Neural cell (in vitro differentiated cells): ENCODE results near the gene ACAP3. TPM values are rescaled to one million over a fixed set of nuclear protein-coding genes. Genes with fewer than 3 reads are reported as not detected.

Experiments
- H2AFZ ChIP-seq: fragments of 200-600, 300-800 bp; sonication (generic), shearing (Covaris generic); 2 replicates; pipeline ENCODE4 v1.6.0; 2014; ENCODE audit warnings: low read depth, mild to moderate bottlenecking, antibody characterized with exemption, low read length, moderate library complexity
- H3F3A ChIP-seq: fragments of 200-600 bp; shearing (Covaris generic); 2 replicates; pipeline ENCODE4 v1.6.1; 2016; ENCODE audit warnings: mild to moderate bottlenecking, moderate library complexity, mixed read lengths, antibody characterized with exemption, low read length; ENCODE audit not compliant: insufficient read depth, poor library complexity, severe bottlenecking
- H3K27ac ChIP-seq: fragments of 200-600, 300-800 bp; sonication (generic), shearing (Covaris generic); 2 replicates; pipeline ENCODE4 v1.5.1; 2014; ENCODE audit warnings: mild to moderate bottlenecking, low read length, moderate library complexity
- H3K27me3 ChIP-seq: fragments of 300-800, 200-600 bp; sonication (generic), shearing (Covaris generic); 2 replicates; pipeline ENCODE4 v1.6.0; 2014; ENCODE audit warnings: mild to moderate bottlenecking, low read depth, low read length, moderate library complexity; ENCODE audit not compliant: insufficient read depth
- H3K36me3 ChIP-seq: fragments of 300-800, 200-600 bp; sonication (generic), shearing (Covaris generic); 2 replicates; pipeline ENCODE4 v1.5.1; 2014; ENCODE audit warnings: mild to moderate bottlenecking, antibody characterized with exemption, low read length, moderate library complexity; ENCODE audit not compliant: insufficient read depth
- H3K4me2 ChIP-seq: fragments of 300-800, 200-600 bp; sonication (generic), shearing (Covaris generic); 2 replicates; pipeline ENCODE4 v1.6.0; 2014; ENCODE audit warnings: mild to moderate bottlenecking, low read length
- H3K4me3 ChIP-seq: fragments of 300-800, 200-600 bp; sonication (generic), shearing (Covaris generic); 2 replicates; pipeline ENCODE4 v1.5.1; 2014; ENCODE audit warnings: mild to moderate bottlenecking, low read length, moderate library complexity
- H3K79me2 ChIP-seq: fragments of 200-600 bp; shearing (Covaris generic); replicated peaks from 2 replicates; pipeline ENCODE4 v1.6.0; 2014; ENCODE audit warnings: mild to moderate bottlenecking, low read length, moderate library complexity; ENCODE audit not compliant: insufficient read depth
- H3K9ac ChIP-seq: fragments of 300-800, 200-600 bp; sonication (generic), shearing (Covaris generic); 2 replicates; pipeline ENCODE4 v1.6.1; 2016; ENCODE audit warnings: mild to moderate bottlenecking, low read length, mixed read lengths
- H3K9me2 ChIP-seq: fragments of 200-600 bp; shearing (Covaris generic); 2 replicates; pipeline ENCODE4 v1.6.1; 2016; ENCODE audit warnings: mild to moderate bottlenecking, low read length, mixed read lengths; ENCODE audit not compliant: insufficient read depth
- H3K9me3 ChIP-seq: fragments of 200-600, 300-800 bp; sonication (generic), shearing (Covaris generic); 2 replicates; pipeline ENCODE4 v1.6.1; 2016; ENCODE audit warnings: mild to moderate bottlenecking, mixed run types, low read length, moderate library complexity, mixed read lengths
- H4K20me1 ChIP-seq: fragments of 200-600 bp; shearing (Covaris generic); 2 replicates; pipeline ENCODE4 v1.6.1; 2016; ENCODE audit warnings: mild to moderate bottlenecking, mixed run types; ENCODE audit not compliant: insufficient read depth
- CTCF ChIP-seq: fragments of 450-650 bp; IDR thresholded peaks from 2 replicates; pipeline ENCODE4 v1.5.1; 2014; ENCODE audit warnings: antibody characterized with exemption, mild to moderate bottlenecking, moderate library complexity; ENCODE audit not compliant: poor library complexity, severe bottlenecking
- EP300 ChIP-seq: fragments of 450-650 bp; conservative IDR thresholded peaks from 2 replicates; pipeline ENCODE4 v1.6.1; 2014; ENCODE audit warnings: antibody characterized with exemption, mild to moderate bottlenecking, moderate library complexity; ENCODE audit not compliant: poor library complexity, severe bottlenecking
- EZH2 ChIP-seq: fragments of 200-600, 300-800 bp; shearing (Covaris generic), sonication (generic); IDR thresholded peaks from 2 replicates; pipeline ENCODE4 v1.6.1; 2014; ENCODE audit warnings: antibody characterized with exemption, low read length, borderline replicate concordance, mild to moderate bottlenecking; ENCODE audit not compliant: insufficient read depth, poor library complexity, severe bottlenecking
- MXI1 ChIP-seq: fragments of 450-650 bp; conservative IDR thresholded peaks from 2 replicates; pipeline ENCODE4 v1.6.1; 2014; ENCODE audit warnings: antibody characterized with exemption, mild to moderate bottlenecking; ENCODE audit not compliant: poor library complexity, severe bottlenecking
- POLR2AphosphoS5 ChIP-seq: IDR thresholded peaks from 2 replicates; pipeline ENCODE4 v1.6.1; 2012
- RAD21 ChIP-seq: fragments of 450-650 bp; conservative IDR thresholded peaks from 2 replicates; pipeline ENCODE4 v1.6.1; 2014; ENCODE audit warnings: antibody characterized with exemption, mild to moderate bottlenecking, moderate library complexity
- REST ChIP-seq: IDR thresholded peaks from 2 replicates; pipeline ENCODE4 v1.6.1; 2012; ENCODE audit warnings: borderline replicate concordance
- SMC3 ChIP-seq: fragments of 450-650 bp; conservative IDR thresholded peaks from 2 replicates; pipeline ENCODE4 v1.6.1; 2014; ENCODE audit warnings: antibody characterized with exemption, mild to moderate bottlenecking, moderate library complexity; ENCODE audit not compliant: poor library complexity
- TAF1 ChIP-seq: IDR thresholded peaks from 2 replicates; pipeline ENCODE4 v1.6.1; 2012; ENCODE audit warnings: low read depth
- polyA plus RNA-seq: library from polyadenylated mRNA; depleted of rRNA; stranded (reverse); fragments of >200 nt; gene quantifications from 2 replicates; pipeline ENCODE4 v1.2.3, GENCODE V29; 2014

The ACAP3 gene
- polyA plus RNA-seq, 1 donor from 2014 or later: 186 TPM

DNA sequence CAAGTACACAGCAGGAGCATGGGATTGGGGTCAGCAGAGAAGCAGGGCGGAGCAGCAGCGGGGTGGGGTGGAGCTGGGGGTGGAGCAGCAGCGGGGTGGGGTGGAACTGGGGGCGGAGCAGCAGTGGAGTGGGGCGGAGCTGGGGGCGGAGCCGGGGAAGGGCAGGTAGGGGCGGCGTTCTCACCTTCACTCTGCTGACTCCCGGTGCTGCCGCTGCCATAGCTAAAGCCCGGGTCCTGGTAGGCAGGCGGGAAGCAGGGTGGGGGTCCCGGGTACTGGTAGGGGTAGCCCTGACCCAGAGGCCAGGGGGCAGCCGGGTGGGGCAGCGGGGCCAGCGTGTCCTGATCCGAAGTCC is 30.0 kb upstream of the ACAP3 start:
- Histone ChIP-seq H3K9ac (no peak overlapping the region), H3K79me2 (no peaks in the 10 kb centered on the region), H3F3A (no peaks in the 10 kb centered on the region), H3K4me3 (no peak overlapping the region), H3K27me3 (no peaks in the 10 kb centered on the region), H3K9me3 (no peaks in the 10 kb centered on the region), H3K27ac (no peak overlapping the region), H3K9me2 (no peaks in the 10 kb centered on the region), H3K4me2 (no peak overlapping the region), H2AFZ (no peak overlapping the region), H3K36me3 (no peaks in the 10 kb centered on the region), H4K20me1 (no peaks in the 10 kb centered on the region)
- TF ChIP-seq TAF1 (no peak), MXI1 (no peak), CTCF (no peak), EP300 (no peak), POLR2AphosphoS5 (no peak), RAD21 (no peak), EZH2 (no peak), SMC3 (no peak)

- Histone ChIP-seq H3K9ac (no peak overlapping the region), H3K27ac (no peak overlapping the region), H3F3A (no peaks in the 10 kb centered on the region), H3K36me3 (no peaks in the 10 kb centered on the region), H3K79me2 (no peaks in the 10 kb centered on the region), H3K27me3 (no peaks in the 10 kb centered on the region), H3K4me3 (no peak overlapping the region), H3K9me2 (no peaks in the 10 kb centered on the region), H3K9me3 (no peaks in the 10 kb centered on the region), H2AFZ (no peak overlapping the region), H3K4me2 (no peak overlapping the region), H4K20me1 (no peaks in the 10 kb centered on the region)
- TF ChIP-seq REST: no peak
- no peak for TF ChIP-seq TAF1
- TF ChIP-seq MXI1: no peak
- TF ChIP-seq EP300: no peak
- TF ChIP-seq POLR2AphosphoS5: no peak
- no peak for TF ChIP-seq EZH2
- no peak for TF ChIP-seq RAD21
- no peak for TF ChIP-seq SMC3
- TF ChIP-seq CTCF: no peak
Measured at GRCh38 chr1:1336931-1337792, 29.4 kb upstream of the ACAP3 start.
